Endothelial cell of umbilical vein (primary cell): ENCODE measurements around the gene METTL9. TPM values are rescaled to one million over a fixed set of nuclear protein-coding genes. Genes with fewer than 3 reads are reported as not detected.

ENCODE experiments used
- BruUV-seq: library from RNA; stranded (reverse); fragments of 400-500 nt; replicated peaks from 2 replicates; lab custom pipeline; 2021; lab: Mats Ljungman, UMichigan
- CTCF ChIA-PET: fragments of 300-600, 350-600 bp; sonication (Branson Sonifier 250); formaldehyde crosslinking; loops from one replicate; lab custom pipeline; 2021; ENCODE audit warnings: antibody characterized with exemption, inconsistent platforms; lab: Charles Lee
- POLR2A ChIA-PET: fragments of 300-600, 350-600 bp; sonication (Branson Sonifier 250); formaldehyde crosslinking; loops from one replicate; lab custom pipeline; 2021; ENCODE audit warnings: antibody characterized with exemption, inconsistent platforms; lab: Charles Lee
- DNase-seq: peaks from one replicate; pipeline ENCODE4 v3.0.0-alpha.2; 2011; ENCODE audit warnings: low read depth, low spot score
- FAIRE-seq: peaks from 2 replicates; lab custom pipeline; 2011; peaks lifted over from hg19 to GRCh38; lab: Jason Lieb, UNC
- H2AFZ ChIP-seq: 2 replicates; pipeline ENCODE4 v1.6.0; 2012; ENCODE audit warnings: low read depth, low read length, control low read depth, inconsistent platforms
- H3K27ac ChIP-seq: 2 replicates; pipeline ENCODE4 v1.5.1; 2011; ENCODE audit warnings: low read depth, mild to moderate bottlenecking, control low read depth, low read length, moderate library complexity; ENCODE audit not compliant: insufficient read depth
- H3K27me3 ChIP-seq, 2 experiments: 2 replicates each; pipeline versions ENCODE4 v1.6.0 to v1.6.1; 2011; ENCODE audit warnings: low read length in 2 of 2, mixed read lengths in 1 of 2; ENCODE audit not compliant: control insufficient read depth in 2 of 2, insufficient read depth in 2 of 2
- H3K36me3 ChIP-seq, 2 experiments: 2 replicates in 1 of 2; 3 replicates in 1 of 2; pipeline ENCODE4 v1.5.1; 2011; ENCODE audit warnings: low read length in 2 of 2, mild to moderate bottlenecking in 1 of 2, moderate library complexity in 1 of 2; ENCODE audit not compliant: control insufficient read depth in 2 of 2, insufficient read depth in 2 of 2; ENCODE audit errors: extremely low read depth in 1 of 2
- H3K4me1 ChIP-seq: 3 replicates; pipeline ENCODE4 v1.5.1; 2011; ENCODE audit warnings: mild to moderate bottlenecking, low read length; ENCODE audit not compliant: control insufficient read depth, insufficient read depth; ENCODE audit errors: extremely low read depth
- H3K4me2 ChIP-seq: 2 replicates; pipeline ENCODE4 v1.6.1; 2011; ENCODE audit warnings: low read length, control low read depth, mixed read lengths; ENCODE audit not compliant: insufficient read depth
- H3K4me3 ChIP-seq, 3 experiments: fragments of 200-600 bp in 1 of 3; sonication (generic), shearing (Covaris generic) in 1 of 3; replicated peaks in 1 of 3; 2 replicates each; pipeline ENCODE4 v1.5.1; 2011 to 2016; ENCODE audit warnings: control low read depth in 3 of 3, low read length in 3 of 3, mild to moderate bottlenecking in 2 of 3, inconsistent platforms in 1 of 3, low read depth in 1 of 3, moderate library complexity in 1 of 3; ENCODE audit not compliant: insufficient read depth in 1 of 3
- H3K79me2 ChIP-seq: 2 replicates; pipeline ENCODE4 v1.6.0; 2012; ENCODE audit warnings: low read length, inconsistent platforms; ENCODE audit not compliant: control insufficient read depth, insufficient read depth
- H3K9ac ChIP-seq: replicated peaks from 2 replicates; pipeline ENCODE3; 2011; ENCODE audit warnings: low read length, control low read depth; ENCODE audit not compliant: insufficient read depth; ENCODE audit errors: extremely low read depth
- H3K9me1 ChIP-seq: replicated peaks from 3 replicates; pipeline ENCODE4 v1.6.0; 2011; ENCODE audit warnings: mild to moderate bottlenecking, low read length; ENCODE audit not compliant: control insufficient read depth, insufficient read depth; ENCODE audit errors: extremely low read depth
- H3K9me3 ChIP-seq: replicated peaks from 2 replicates; pipeline ENCODE4 v1.5.1; 2012; ENCODE audit warnings: low read length, inconsistent platforms; ENCODE audit not compliant: control insufficient read depth, insufficient read depth
- H4K20me1 ChIP-seq: replicated peaks from 2 replicates; pipeline ENCODE3; 2011; ENCODE audit warnings: mild to moderate bottlenecking, low read length; ENCODE audit not compliant: control insufficient read depth, insufficient read depth; ENCODE audit errors: extremely low read depth
- CTCF ChIP-seq, 2 donors: IDR thresholded peaks; 1 replicate in 1 of 2; 2 replicates in 1 of 2; pipeline ENCODE4 v1.5.1; 2011; ENCODE audit warnings: low read length in 2 of 2, mild to moderate bottlenecking in 2 of 2, moderate library complexity in 2 of 2, control low read depth in 1 of 2, inconsistent platforms in 1 of 2, low read depth in 1 of 2; ENCODE audit not compliant: insufficient read depth in 1 of 2; ENCODE audit errors: extremely low read depth in 1 of 2
- EZH2 ChIP-seq: IDR thresholded peaks from 2 replicates; pipeline ENCODE4 v1.6.1; 2012; ENCODE audit warnings: borderline replicate concordance, low read depth, mild to moderate bottlenecking, moderate library complexity, low read length, inconsistent platforms; ENCODE audit not compliant: severe bottlenecking
- FOS ChIP-seq: IDR thresholded peaks from 2 replicates; pipeline ENCODE4 v1.6.1; 2011; ENCODE audit warnings: mild to moderate bottlenecking, low read length, moderate library complexity, borderline replicate concordance; ENCODE audit not compliant: insufficient read depth
- GATA2 ChIP-seq: IDR thresholded peaks from 2 replicates; pipeline ENCODE4 v1.7.0; 2011; ENCODE audit warnings: low read depth, mild to moderate bottlenecking, moderate library complexity, mixed read lengths, low read length; ENCODE audit not compliant: insufficient read length, insufficient read depth
- JUN ChIP-seq: IDR thresholded peaks from 2 replicates; pipeline ENCODE4 v1.6.1; 2011; ENCODE audit warnings: borderline replicate concordance, low read depth; ENCODE audit not compliant: insufficient read length, insufficient read depth
- MAX ChIP-seq: IDR thresholded peaks from 2 replicates; pipeline ENCODE4 v1.6.1; 2011; ENCODE audit not compliant: insufficient read depth, insufficient read length
- MYC ChIP-seq: IDR thresholded peaks from one replicate; pipeline ENCODE4 v1.6.1; 2011; ENCODE audit warnings: mild to moderate bottlenecking, low read depth, low read length
- POLR2A ChIP-seq: IDR thresholded peaks from 2 replicates; pipeline ENCODE4 v1.6.1; 2012; ENCODE audit warnings: low read depth, mild to moderate bottlenecking, control low read depth, low read length
- POLR2AphosphoS5 ChIP-seq: IDR thresholded peaks from 2 replicates; pipeline ENCODE4 v1.6.1; 2012; ENCODE audit warnings: low read depth, mild to moderate bottlenecking, control low read depth, low read length, moderate library complexity; ENCODE audit not compliant: insufficient read depth
- dilution Hi-C: fragments of 300-500 bp; cut with MboI; formaldehyde crosslinking; loops from one replicate; pipeline ENCODE4 v1.15.0; 2019; ENCODE audit warnings: low sequenced_read_pairs; ENCODE audit not compliant: extremely low pct_ligation_motif_present
- intact Hi-C: fragments of 100-400 bp; cut with micrococcal nuclease; formaldehyde crosslinking; loops from one replicate; pipeline ENCODE4 v1.10.0; 2022
- polyA plus RNA-seq, 4 experiments: library from polyadenylated mRNA; depleted of rRNA in 3 of 4; stranded (reverse) in 3 of 4; unstranded in 1 of 4; fragments of >200 nt; gene quantifications; 2 replicates each; pipeline versions ENCODE4 v1.2.1 to v1.2.3, GENCODE V29; 2011 to 2012; ENCODE audit warnings: missing spikeins in 1 of 4
- total RNA-seq: library from RNA; stranded (reverse); gene quantifications from 2 replicates; pipeline ENCODE4 v1.2.3, GENCODE V29; 2021

The METTL9 gene
- total and polyA plus RNA-seq, 2 donors (not counting 3 experiments of a cell fraction or from before 2014, with no cell fraction given) = 53.8 to 121 TPM

GRCh38 chr16:21597561-21598030 is 1.8 kb upstream of the METTL9 start:
- Histone ChIP-seq H3K4me3 (no peak overlapping the region), H3K9me1 (no peaks in the 10 kb centered on the region), H3K4me1 (peaks cover 21% of the 10 kb centered on the region), H3K36me3 (no peaks in the 10 kb centered on the region), H3K4me2 (no peak overlapping the region), H3K27ac (no peak overlapping the region), H3K79me2 (peaks cover 25% of the 10 kb centered on the region), H3K9ac (no peak overlapping the region), H4K20me1 (no peaks in the 10 kb centered on the region), H2AFZ (peak overlapping the region; percentile 15), H3K9me3 (no peaks in the 10 kb centered on the region), H3K27me3 (peaks cover 0 to 5% of the 10 kb centered on the region in 2 experiments)
- ChIA-PET POLR2A (no interaction called here), CTCF (no interaction called here)
- intact Hi-C loops = loop anchor here (5.0 kb wide), 1 partner anchor 45 kb away; no protein-coding TSS in a partner anchor
- no TSS peak for BruUV-seq
- dilution Hi-C loops = no loop called here
- DNase-seq (no peak), FAIRE-seq (no peak)
- TF ChIP-seq GATA2 (no peak), FOS (no peak), POLR2A (no peak), MAX (no peak), JUN (no peak), EZH2 (no peak), POLR2AphosphoS5 (no peak), MYC (no peak), CTCF (IDR thresholded peaks at IDR 0.05; ENCODE audit: extremely low read depth in 1 of 2, insufficient read depth in 1 of 2, low read depth in 1 of 2, low read length in 2 of 2) (no peak)
